ENCODE results near the gene RGS7. TPM values are rescaled to one million over a fixed set of nuclear protein-coding genes. Genes with fewer than 3 reads are reported as not detected.

The RGS7 gene
- total RNA-seq, 4 donors from 2014 or later, result 0.47 TPM; not detected in 3

- DNase-seq (ENCODE audit: low spot score), result no peak
- no peak for TF ChIP-seq CTCF (IDR thresholded peaks at IDR 0.05)
- ATAC-seq (ENCODE audit: low FRiP score), result no peak
These were observed 242.2 kb downstream of the RGS7 start for GRCh38 chr1:241114699-241115233.

GRCh38 chr1:241113557-241113956 lies 243.4 kb downstream of the RGS7 start:
- DNase-seq (ENCODE audit: low spot score) (no peak), ATAC-seq (ENCODE audit: low FRiP score) (no peak)
- no peak for TF ChIP-seq CTCF (IDR thresholded peaks at IDR 0.05)

- no peak for ATAC-seq (ENCODE audit: low FRiP score)
- no peak for DNase-seq (ENCODE audit: low spot score)
- TF ChIP-seq CTCF (IDR thresholded peaks at IDR 0.05), result no peak
These were observed 248.0 kb downstream of the RGS7 start for GRCh38 chr1:241109039-241109438.

- DNase-seq (ENCODE audit: low spot score) (no peak), ATAC-seq (ENCODE audit: low FRiP score) (no peak)
- no peak for TF ChIP-seq CTCF (IDR thresholded peaks at IDR 0.05)
These were observed 251.9 kb downstream of the RGS7 start for GRCh38 chr1:241105147-241105546.

- ATAC-seq (ENCODE audit: low FRiP score) (no peak), DNase-seq (ENCODE audit: low spot score) (no peak)
- no peak for TF ChIP-seq CTCF (IDR thresholded peaks at IDR 0.05)
These were observed 254.3 kb downstream of the RGS7 start for GRCh38 chr1:241102664-241103063.

- ATAC-seq (ENCODE audit: low FRiP score) (no peak), DNase-seq (ENCODE audit: low spot score) (no peak)
- no peak for TF ChIP-seq CTCF (IDR thresholded peaks at IDR 0.05)
These were observed 255.4 kb downstream of the RGS7 start for GRCh38 chr1:241101622-241102021.

GRCh38 chr1:241097479-241097878 lies 259.5 kb downstream of the RGS7 start:
- ATAC-seq (ENCODE audit: low FRiP score) (no peak), DNase-seq (ENCODE audit: low spot score) (no peak)
- no peak for TF ChIP-seq CTCF (IDR thresholded peaks at IDR 0.05)
